HG02798 (cell line): Measurements from ENCODE around the gene SIGLEC14.

Experiments
- ATAC-seq: cut with Tn5 transposase; IDR thresholded peaks from one replicate; pipeline ENCODE4 v1.9.1; 2021; ENCODE audit warnings: mild to moderate bottlenecking; ENCODE audit not compliant: unreplicated experiment, poor library complexity

The SIGLEC14 gene

DNA sequence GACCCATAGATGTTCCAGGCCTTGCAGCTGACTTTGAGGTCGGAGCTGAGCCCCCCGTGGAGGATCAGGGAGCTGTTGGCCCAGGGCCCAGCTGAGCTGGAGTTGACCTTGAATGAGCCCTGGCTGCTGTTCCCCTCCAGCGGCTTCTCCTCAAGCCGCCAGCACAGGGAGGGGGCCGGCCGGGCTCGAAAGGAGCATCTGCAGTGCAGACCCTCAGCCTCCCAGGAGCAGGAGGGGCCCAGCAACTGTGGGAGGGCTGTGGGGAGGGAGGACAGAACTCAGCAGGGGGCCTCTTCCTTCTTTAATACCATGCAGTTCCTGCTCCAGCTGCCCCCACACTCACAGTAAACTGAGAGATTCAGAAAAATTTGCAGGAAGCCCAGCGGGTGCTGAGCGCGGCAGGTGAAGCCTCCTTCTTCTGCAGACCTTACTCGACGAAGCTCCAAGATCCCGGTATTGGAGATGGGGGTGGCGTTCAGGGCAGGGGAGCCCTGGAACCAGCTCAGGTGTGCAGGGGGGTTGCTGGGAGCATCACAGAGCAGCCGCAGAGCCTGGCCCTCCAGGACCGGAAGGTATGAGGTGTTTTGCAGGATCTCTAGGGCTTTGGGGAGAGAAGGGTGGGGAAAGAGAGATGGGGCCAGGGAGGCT is 19.0 kb downstream of the SIGLEC14 start:
- ATAC-seq, result no peak

DNA sequence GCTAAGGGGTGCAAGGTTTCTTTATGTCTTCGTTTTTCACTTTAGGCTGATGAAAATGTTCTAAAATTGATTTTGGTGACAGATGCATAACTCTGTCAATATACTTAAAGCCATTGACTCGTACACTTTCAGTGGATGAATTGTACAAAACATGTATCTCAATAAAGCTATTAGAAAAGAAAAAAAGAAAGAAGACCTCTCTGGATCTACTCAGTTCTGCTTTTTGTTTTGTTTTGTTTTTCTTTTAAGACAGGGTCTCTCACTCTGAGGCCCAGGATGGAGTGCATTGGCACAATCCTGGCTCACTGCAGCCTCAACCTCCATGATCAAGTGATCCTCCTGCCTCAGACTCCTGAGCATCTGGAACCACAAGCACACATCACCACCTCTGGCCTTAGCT is 19.9 kb downstream of the SIGLEC14 start:
- ATAC-seq, result no peak

DNA sequence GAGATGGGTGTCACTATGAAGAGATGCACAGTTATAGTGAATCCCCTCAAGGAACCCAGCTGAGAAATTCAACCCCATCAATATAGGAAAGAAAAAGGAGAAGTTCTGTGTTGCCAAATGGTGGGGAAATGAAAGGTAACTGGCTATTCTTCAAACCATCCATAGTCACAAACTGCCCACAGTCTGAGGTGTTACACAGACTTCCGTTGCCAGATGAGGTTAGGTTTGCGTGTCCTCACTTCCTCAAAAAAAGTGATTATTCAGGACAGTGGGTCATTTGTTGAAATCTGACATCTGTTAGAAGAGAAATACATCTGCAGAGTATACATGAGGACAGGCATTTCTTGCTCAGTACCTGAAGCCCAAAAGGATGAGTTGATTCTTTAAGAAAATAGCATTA is 25.4 kb downstream of the SIGLEC14 start:
- ATAC-seq, result no peak

DNA sequence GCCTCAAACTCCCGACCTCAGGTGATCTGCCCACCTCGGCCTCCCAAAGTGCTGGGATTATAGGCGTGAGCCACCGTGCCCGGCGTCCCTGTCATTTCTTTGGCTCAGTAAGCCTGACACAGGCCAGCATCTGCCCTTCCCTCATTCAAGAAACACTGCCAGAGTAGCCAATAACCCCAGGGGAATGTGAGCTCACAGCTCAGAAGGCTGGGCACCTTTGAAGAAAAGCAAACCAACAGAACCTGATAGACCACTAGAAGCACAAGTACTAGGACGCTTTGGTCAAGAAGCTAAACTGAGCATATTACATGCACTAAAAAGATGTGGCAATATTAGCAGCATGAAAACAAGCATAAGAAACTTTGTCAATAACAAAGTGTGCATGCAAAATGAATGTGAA is 30.6 kb downstream of the SIGLEC14 start:
- no peak for ATAC-seq

DNA sequence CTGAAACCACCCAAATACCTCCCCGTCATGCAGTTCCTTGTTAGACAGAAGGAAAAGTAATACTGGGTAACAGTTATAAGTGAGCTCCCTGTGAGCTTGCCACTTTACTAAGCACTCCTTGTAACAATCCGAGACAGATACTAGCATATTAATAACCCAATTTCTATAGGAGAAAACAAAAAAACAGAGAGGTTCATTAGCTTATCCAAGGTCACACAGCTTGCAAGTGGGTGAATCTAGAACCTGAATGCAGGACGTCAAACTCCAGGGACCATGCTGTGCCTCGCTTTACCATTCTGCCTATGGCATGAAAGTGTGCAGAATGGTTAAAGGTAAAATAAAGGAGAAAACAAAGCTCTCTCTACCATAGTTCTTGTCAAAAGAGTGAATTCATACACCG is 31.8 kb downstream of the SIGLEC14 start:
- no peak for ATAC-seq

DNA sequence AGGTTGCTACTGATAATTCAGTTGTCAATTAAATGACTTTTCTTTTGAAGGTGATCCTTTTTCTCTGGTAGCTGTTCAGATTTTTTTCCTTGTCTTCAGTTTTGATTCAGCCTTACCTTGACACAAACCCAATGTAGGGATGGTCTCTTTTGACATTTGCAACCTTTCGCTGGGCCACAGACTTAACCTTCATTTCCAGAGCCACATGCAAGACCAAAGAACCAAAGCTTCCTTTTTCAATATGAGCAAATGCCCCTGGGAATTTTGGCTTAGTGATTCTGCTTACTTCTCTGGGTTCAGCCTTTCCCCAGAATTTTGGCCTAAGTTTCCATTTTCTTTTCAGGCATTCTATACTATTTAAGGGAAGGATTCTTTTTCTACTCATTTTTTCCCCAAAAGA is 36.0 kb downstream of the SIGLEC14 start:
- ATAC-seq, result no peak

DNA sequence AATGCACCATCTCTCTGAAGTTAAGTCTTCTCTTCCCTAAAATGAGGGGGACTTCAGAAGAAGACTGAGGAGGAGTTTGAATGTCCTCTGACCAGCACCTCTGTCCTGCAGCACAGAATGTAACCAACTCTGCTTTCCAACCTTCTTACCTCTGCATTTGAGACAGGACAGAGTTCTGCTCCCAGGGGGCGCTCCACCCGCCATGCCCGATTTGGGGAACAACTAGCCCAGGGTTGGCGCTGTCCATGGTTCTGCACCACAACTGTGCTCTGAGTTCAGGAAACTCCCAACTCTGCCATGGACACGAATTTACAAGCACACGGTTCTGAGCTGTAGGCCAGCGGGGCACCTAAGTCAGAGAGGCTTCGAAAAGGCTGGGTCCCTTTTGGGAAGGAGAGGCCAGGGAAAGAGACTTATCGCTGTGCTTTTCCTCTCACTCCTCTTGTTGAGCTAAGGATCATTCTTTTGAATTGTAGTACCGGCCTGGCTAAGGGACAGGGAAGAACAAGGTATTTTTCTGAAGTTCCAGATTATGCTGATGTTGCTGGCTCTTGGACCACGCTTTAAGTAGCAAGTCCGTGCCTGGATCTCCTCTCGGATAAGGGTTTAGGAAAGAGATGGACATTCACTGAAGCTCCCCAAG is 38.6 kb downstream of the SIGLEC14 start:
- no peak for ATAC-seq

DNA sequence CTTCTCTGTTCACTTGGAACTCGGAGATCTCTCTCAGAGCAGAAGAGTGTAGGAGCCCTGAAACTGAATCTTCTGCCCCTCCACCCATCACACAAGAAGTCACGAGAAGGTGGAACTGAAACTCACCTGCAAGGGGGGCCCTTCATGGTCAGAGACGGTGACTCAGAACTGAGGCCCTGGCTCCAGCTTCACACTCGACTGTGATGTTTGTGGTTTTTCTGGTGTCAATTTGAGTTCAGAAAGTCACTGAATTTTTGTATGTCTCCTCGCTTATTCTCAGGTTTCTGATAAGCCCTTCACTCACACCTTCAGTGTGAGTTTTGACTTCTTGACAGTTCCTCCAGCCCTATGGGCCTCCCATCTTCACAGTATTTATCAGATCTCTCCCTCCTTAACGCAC is 39.5 kb downstream of the SIGLEC14 start:
- peak; percentile 96 for ATAC-seq

DNA sequence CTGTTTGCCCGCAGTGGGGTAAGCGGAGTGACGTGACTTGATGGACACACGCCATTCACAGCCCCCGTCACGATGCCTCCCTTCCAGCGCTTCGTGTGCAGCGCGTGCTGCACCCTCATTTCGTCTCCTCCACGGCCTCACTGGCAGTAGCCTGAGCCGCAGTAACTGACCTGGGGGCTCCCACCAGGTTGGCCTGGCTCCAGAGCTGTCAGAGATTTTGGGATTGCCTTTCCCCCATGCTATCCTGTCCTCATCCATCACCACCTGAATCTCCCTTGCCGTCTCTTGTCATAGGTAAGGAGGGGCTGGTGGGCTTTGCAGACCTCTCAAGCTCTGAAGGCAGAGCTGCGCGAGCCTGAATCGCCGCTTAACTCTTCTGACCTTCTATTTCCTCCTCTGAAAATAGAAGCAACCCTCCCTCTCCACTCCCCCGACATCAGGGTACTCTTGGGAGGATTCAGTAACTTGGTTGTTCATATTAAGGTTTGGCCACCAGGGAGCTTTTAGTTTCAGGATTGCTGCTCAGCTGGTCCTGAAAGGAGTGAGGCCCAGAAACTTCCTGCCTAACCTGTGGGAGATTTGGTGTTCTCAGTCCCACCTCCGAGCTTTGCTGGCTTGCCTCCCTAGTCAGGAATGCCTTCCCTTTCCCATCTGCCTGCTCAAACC is 44.3 kb downstream of the SIGLEC14 start:
- no peak for ATAC-seq

DNA sequence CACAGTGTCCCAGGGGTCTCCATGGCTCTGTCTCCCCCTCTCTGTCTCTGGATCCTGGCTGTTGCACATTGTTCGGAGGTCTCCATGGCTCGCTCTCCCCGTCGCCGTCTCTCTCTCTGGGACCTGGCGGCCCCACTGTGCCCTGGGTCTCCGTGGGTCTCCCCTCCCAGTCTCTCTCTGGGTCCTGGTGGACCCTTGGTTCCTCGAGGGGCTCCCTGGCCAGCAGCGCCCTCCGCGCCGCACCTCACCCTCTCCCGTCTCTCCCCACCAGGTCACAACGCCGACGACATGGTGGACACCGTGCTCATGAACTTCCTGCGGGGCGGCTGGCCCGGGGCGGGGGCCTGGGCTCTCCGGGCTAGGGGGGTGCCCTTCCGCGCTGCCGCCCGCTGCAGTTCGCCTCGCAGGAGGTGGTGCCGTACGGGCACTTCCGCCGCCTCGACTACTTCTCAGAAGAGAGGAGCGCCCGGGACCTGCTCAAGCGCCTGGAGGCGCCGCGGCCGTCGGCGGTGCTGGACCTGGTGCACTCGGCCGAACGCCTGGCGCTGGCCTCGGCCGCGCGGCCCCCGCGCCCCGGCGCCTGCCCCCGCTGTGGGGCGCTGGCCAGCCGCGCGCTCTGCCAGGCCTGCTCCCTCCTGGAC is 45.6 kb downstream of the SIGLEC14 start:
- ATAC-seq, result no peak

DNA sequence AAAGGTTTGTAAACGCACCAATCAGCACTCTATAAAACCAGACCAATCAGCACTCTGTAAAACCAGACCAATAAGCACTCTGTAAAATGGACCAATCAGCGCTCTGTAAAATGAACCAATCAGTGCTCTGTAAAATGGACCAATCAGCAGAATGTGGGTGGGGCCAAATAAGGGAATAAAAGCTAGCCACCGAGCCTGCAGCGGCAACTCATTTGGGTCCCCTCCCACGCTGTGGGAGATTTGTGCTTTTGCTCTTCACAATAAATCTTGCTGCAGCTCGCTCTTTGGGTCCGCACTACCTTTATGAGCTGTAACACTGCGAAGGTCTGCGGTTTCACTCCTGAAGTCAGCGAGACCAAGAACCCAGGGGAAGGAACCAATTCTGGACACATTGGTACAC is 47.5 kb downstream of the SIGLEC14 start:
- ATAC-seq, result no peak

DNA sequence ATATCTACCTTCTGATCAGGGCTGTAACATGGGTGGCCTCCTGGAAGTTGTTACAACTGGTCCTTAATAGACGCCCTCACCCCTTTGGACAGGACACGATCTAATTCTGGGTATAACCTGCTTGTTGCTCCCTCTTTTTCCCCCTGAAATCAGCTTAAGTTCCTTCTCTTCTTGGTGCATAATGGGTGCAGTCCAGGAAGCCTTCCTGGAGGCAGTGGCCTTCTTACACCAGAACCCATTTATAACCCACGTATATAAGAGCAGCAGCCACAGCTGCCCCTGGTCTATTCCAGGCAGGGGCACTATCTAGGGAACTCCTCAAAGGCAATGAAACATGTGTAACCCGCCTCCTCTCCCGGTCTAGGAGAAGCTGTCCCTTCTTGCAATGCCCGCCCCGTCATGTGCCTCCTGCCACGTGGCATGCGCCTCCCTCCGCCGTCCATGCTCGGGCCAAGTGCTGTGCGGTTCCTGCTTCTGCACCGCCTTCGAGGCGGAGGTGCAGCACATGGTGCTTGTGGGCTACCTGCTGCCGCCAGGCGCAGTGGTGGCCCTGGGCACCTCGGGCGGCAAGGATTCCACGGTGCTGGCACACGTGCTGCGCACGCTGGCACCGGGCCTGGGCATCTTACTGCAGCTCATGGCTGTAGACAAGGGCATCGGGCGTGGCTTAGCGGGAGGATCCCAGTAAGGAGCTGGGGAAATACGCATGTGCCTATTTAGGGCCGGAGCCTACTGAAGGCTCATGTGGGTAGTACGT is 48.3 kb downstream of the SIGLEC14 start:
- ATAC-seq, result no peak

DNA sequence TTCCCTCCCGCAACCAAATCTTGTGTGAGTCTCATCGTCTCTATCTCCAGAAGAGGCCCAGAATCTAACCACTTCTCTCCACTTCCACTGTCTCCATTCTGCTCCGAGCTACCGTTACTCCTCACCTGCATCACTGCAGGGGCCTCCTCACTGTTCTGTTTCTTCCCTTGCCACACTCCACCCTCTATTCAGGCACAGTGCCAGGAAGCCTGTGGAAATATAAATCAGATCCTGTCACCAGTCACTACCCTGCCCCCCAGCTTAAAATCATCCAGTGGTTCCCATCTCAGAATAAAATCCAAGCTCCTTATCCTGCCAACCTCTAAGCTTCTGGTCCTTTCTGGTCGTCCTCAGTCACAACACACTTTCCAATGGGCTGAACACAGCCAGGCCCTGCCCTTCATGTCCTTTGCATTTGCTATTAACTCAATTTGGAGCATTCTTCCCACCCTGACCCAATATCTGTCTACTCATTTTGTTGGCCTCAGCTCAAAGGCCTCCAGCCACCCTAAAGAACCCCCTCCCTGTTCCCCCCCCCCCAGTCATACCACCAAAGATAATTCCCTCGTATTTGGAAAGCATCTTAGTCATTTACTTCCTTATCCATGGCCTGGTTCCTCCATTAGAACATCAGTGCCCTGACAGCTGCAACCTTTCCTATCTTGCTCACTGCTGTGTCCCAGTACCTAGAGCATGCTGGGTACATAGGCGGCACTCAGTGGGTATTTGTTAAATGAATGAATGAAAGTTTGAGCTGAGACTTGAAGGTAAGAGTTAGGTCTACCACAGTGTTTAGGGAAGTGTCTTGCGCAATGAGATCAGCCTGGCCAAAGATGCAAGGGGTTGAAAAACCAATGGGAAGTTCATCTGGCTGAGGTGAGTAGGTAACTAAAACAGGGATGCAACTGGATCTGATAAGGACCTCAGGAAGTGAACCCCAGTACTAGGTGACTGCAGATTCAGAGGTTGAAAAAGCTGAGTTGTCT is 51.1 kb downstream of the SIGLEC14 start:
- no peak for ATAC-seq

DNA sequence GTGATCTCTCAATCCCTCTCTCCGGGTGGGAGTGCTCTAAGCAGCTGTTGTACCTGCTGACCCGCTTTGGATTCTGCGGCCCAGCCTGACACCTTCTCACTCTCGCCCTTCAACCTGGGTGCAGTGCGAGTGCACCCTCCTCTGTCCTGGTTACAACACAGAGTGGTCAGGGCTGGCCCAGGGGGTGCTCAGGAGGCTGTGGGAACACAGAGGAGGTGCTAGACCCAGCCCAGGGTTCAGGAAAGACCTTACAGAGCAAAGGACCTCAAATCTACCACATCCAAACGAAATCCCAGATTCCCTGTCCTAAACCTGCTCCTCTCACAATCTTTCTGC is 51.9 kb downstream of the SIGLEC14 start:
- ATAC-seq, result peak; percentile 5

DNA sequence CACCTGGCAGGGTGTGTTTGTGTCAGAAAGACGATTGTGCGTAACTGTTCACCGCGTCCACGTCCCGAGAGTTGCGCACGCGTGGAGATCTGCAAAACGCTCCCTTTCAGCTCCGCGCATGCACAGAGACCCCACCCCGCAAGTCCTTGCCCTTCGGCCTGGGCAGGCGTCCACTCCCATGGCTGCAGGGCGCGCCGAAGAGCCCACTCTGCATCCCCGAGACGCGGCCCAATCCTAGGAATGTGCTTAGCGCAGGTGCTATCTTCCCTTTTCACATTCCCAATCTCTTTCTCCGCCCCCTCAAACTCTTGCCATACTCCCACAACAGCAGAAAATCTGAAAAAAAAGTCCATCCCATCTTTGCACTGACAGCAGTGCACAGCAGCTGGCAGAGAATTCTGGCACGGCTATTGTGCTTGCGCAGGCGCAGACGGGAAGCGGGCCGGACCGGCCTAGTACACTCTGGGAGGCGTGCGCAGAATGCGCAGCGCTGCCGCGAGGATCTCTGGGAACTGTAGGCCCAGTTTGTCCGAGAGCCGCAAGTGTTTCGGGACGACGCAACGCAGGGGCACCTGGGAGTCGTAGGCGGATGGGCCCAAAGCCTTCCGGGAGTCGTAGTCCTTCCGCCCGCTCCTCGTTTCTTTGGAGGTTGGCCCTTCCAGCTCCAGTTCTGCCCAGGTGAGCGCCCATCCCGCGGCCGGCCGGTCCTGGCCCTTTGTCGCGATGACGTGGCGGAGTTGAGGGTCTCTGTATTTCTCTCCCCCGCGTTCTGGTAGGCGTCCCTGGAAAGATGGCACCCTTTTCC is 52.5 kb downstream of the SIGLEC14 start:
- peak; percentile 99 for ATAC-seq

DNA sequence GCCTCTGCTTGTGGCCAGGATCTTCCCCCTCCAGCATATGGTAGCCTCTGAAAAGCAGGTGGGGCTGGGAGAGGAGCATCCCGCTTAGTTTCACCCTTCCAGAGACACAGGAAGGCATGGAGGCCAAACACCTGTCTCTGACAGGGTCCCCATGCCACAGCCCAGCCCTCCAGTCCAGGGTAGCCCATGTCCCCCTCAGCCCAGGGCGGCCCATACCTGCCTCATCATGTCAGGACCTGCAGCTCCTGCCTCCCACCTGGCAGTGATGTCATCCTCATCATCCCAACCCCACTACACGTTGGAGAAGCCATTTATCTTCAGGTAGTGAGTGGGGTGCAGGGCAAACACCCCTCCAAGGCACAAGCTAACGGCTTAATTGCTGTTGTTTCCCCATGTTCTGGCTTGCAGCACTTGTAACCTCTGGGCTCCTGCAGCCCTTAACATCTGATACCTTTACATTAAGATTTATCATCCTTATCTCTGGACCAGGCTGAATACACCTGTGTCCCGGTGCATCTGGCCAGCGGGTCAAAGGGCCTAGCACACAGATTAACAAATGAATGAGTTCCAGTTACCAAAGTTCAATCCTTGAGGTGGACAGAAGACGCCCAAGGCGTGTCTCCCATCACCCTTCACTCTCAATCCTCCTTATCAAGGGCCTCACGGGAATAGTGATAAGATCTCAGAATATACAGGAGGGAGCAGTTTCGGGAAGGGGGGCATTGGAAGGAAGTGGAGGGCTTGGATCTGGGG is 53.3 kb downstream of the SIGLEC14 start:
- ATAC-seq, result no peak
